ENCODE data around the gene FRMD6. TPM values are rescaled to one million over a fixed set of nuclear protein-coding genes. Genes with fewer than 3 reads are reported as not detected.

FRMD6 gene
- total and polyA plus RNA-seq, 9 donors = 15.3 to 79.2 (median 33.3) TPM

DNA sequence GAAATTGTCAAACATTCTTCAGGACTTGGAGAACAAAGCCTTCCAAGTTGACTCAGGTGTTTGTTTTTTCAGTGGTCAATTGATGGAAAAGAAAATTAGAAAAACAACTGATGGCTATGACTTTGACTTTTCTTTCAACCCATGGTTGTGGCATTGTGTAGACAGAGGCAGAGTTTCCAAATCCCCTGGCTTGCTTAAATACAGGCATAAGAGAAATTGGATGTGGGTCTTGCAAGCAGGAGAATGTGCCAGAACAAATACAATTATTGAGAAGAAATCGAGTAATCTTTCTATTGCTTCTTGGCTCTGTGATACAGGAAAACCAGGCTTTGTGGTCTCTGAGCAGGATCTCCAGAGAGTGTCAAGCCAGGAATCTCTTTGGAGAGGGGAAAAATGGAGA, 40.9 kb upstream of the FRMD6 start:
- Histone ChIP-seq H3K4me1 (ENCODE audit: insufficient read depth) (no peaks in the 10 kb centered on the region), H3K27me3 (no peaks in the 10 kb centered on the region), H3K27ac (no peak overlapping the region), H3K4me3 (no peak overlapping the region), H3K36me3 (no peaks in the 10 kb centered on the region), H3K9me3 (no peaks in the 10 kb centered on the region)
- WGBS, 3 donors = 48 to 49% (median 49%) methylated on average over 1 of the region's 1 CpG
- DNase-seq = no peak
- TF ChIP-seq EP300 (IDR thresholded peaks at IDR 0.05) (no peak), POLR2A (IDR thresholded peaks at IDR 0.05) (no peak)
- TF ChIP-seq, protein P1, sequence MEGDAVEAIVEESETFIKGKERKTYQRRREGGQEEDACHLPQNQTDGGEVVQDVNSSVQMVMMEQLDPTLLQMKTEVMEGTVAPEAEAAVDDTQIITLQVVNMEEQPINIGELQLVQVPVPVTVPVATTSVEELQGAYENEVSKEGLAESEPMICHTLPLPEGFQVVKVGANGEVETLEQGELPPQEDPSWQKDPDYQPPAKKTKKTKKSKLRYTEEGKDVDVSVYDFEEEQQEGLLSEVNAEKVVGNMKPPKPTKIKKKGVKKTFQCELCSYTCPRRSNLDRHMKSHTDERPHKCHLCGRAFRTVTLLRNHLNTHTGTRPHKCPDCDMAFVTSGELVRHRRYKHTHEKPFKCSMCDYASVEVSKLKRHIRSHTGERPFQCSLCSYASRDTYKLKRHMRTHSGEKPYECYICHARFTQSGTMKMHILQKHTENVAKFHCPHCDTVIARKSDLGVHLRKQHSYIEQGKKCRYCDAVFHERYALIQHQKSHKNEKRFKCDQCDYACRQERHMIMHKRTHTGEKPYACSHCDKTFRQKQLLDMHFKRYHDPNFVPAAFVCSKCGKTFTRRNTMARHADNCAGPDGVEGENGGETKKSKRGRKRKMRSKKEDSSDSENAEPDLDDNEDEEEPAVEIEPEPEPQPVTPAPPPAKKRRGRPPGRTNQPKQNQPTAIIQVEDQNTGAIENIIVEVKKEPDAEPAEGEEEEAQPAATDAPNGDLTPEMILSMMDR (IDR thresholded peaks at IDR 0.05) = no peak
- intact Hi-C loops (cut with DNase I) = no loop called here

DNA sequence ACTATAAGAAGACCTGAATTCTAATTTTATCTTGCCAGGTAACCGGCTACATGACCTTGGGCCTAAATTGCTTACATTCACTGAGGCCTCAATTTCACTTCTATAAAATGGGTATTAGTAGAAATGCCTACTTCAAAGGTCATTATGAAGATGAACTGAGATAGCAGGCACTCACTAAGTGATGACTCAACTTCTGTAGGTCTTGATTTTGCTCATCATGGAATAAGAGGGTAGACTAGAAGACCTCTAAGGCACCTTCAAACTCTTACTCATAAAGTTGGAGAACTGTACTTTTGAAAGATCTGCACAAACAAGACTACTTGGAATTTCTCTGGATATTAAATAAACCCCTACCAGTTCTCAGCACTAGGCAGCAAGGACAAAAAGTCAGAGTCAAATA, 39.3 kb upstream of the FRMD6 start:
- Histone ChIP-seq H3K36me3 (no peaks in the 10 kb centered on the region), H3K4me3 (no peak overlapping the region), H3K27ac (no peak overlapping the region), H3K9me3 (no peaks in the 10 kb centered on the region), H3K27me3 (no peaks in the 10 kb centered on the region), H3K4me1 (ENCODE audit: insufficient read depth) (peaks cover 1% of the 10 kb centered on the region)
- TF ChIP-seq EP300 (IDR thresholded peaks at IDR 0.05) = no peak
- WGBS, 3 donors = 7 to 52% (median 42%) methylated on average over 1 of the region's 1 CpG
- DNase-seq = no peak
- intact Hi-C loops (cut with DNase I) = no loop called here

DNA sequence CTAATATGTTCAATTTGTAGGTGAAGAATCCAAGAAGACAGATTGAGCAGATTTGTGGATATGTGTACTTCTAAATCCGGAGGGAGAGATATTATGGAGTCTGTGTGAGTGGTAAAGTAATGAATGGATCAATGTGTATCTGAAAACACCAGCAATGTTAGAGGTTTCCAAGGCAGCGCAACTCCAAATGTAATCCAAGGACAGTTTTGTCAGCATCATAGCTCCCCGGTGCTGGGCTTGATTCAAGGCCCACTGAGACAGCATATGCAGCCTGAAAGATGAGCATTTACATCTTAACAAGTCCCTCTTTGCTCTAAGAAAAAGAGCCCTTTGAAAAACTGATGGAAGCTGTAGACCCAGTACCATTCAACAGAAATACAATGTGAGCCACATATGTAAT, 38.3 kb upstream of the FRMD6 start:
- TF ChIP-seq EP300 (IDR thresholded peaks at IDR 0.05) (no peak), POLR2A (IDR thresholded peaks at IDR 0.05) (no peak)
- TF ChIP-seq, protein P1 (IDR thresholded peaks at IDR 0.05) = no peak
- 64 to 67% (median 66%) methylated on average over 3 of the region's 3 CpGs for WGBS, 3 donors
- Histone ChIP-seq H3K27me3 (no peaks in the 10 kb centered on the region), H3K4me1 (ENCODE audit: insufficient read depth) (peaks cover 1% of the 10 kb centered on the region), H3K36me3 (no peaks in the 10 kb centered on the region), H3K4me3 (no peak overlapping the region), H3K27ac (no peak overlapping the region), H3K9me3 (no peaks in the 10 kb centered on the region)
- intact Hi-C loops (cut with DNase I) = no loop called here
- no peak for DNase-seq

DNA sequence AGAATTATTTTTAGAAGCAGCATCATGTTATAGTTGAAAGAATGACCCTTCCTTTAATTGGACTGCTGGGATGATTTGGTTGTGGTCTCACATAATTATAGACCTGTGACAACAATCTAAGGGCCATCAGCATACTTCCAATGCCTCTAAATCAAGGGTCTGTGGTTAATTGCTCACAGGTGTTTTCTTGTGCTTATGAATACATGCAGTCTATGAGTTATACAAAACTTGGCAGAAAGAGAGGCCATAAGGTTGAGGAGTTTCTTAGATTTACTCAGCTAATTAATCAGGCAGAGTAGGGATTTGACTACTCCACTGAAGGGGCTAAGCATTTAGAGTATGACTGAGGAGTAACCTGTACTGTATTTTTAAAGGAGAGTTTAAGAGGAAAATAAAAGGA, 37.0 kb upstream of the FRMD6 start:
- Histone ChIP-seq H3K36me3 (no peaks in the 10 kb centered on the region), H3K27me3 (no peaks in the 10 kb centered on the region), H3K4me1 (ENCODE audit: insufficient read depth) (peaks cover 1% of the 10 kb centered on the region), H3K27ac (no peak overlapping the region), H3K4me3 (no peak overlapping the region), H3K9me3 (no peaks in the 10 kb centered on the region)
- intact Hi-C loops (cut with DNase I) = no loop called here
- no peak for DNase-seq
- TF ChIP-seq POLR2A (IDR thresholded peaks at IDR 0.05) = no peak
- TF ChIP-seq, protein P1 (IDR thresholded peaks at IDR 0.05) = no peak
- TF ChIP-seq EP300 (IDR thresholded peaks at IDR 0.05) = no peak

DNA sequence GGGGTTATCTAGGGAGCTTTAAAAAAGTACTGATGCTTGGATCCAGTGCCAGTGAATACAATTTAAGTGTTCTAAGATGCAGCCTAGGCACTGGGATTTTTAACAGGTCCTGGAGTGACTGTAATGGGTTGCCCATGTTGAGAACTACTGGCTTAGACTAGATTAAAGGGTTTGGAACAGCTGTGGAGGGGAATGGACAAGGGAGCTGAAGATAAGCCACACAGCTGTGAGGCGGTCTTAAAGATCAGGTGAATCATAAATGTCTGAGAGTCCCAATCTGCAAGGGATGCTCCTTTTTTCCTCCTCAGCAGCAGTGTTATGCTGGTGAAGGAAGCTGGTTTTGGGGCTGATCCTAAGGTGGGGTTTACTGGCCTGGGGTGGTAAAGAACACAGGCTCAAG, 35.5 kb upstream of the FRMD6 start:
- H3K9me3 ChIP-seq = no peaks in the 10 kb centered on the region
- WGBS, 3 donors = 88 to 100% (median 91%) methylated on average over 1 of the region's 1 CpG
- no peak overlapping the region for H3K27ac ChIP-seq
- H3K4me3 ChIP-seq = no peak overlapping the region
- no peaks in the 10 kb centered on the region for H3K27me3 ChIP-seq
- TF ChIP-seq EP300 (IDR thresholded peaks at IDR 0.05) = no peak
- no peak for TF ChIP-seq POLR2A (IDR thresholded peaks at IDR 0.05)
- TF ChIP-seq, protein P1 (IDR thresholded peaks at IDR 0.05) = no peak
- H3K36me3 ChIP-seq = no peaks in the 10 kb centered on the region
- intact Hi-C loops (cut with DNase I) = no loop called here
- no peak for DNase-seq
- H3K4me1 ChIP-seq (ENCODE audit: insufficient read depth) = peaks cover 1% of the 10 kb centered on the region

All from ovary (tissue), 9 donors.